ENCODE measurements around the gene ZNF723.

DNA sequence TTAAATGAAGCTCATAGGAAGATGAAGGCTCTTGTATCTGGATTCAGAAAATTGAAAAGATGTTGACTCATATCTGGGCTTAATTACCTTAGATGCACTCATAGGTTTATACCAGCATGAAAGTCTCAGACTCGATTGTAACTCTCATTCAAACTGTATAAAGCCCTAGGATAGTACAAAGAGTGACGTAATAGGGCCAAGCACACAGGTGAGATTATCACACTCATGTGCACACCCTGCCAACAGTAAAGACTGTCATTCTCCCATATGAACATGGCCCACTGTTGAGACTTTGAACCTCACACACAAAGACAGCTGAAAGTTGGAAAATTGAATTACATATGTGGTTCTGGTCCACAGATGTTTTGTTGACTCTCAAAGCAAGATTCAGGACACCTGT is 18.0 kb upstream of the ZNF723 start:
- TF ChIP-seq POLR2AphosphoS5 (IDR thresholded peaks at IDR 0.05; ENCODE audit: low read depth, low read length) (no peak), POLR2A (IDR thresholded peaks at IDR 0.05; ENCODE audit: low read depth, low read length) (no peak), TAF1 (IDR thresholded peaks at IDR 0.05; ENCODE audit: low read depth, low read length) (no peak), SPI1 (IDR thresholded peaks at IDR 0.05; ENCODE audit: low read depth, low read length) (no peak)
